HG03064 (cell line): ENCODE results near the gene SLC25A25.
A peak's percentile ranks its signal among the peaks of the same experiment; 100 is the strongest.
"Not testable (repeated sequence)": the region's sequence is repeated elsewhere in the genome, so short reads cannot be mapped to it uniquely, and the experiment has no call there.

Experiments used
- ATAC-seq: cut with Tn5 transposase; IDR thresholded peaks from one replicate; pipeline ENCODE4 v1.9.1; 2021; ENCODE audit warnings: low read depth; ENCODE audit not compliant: unreplicated experiment

Gene SLC25A25

DNA sequence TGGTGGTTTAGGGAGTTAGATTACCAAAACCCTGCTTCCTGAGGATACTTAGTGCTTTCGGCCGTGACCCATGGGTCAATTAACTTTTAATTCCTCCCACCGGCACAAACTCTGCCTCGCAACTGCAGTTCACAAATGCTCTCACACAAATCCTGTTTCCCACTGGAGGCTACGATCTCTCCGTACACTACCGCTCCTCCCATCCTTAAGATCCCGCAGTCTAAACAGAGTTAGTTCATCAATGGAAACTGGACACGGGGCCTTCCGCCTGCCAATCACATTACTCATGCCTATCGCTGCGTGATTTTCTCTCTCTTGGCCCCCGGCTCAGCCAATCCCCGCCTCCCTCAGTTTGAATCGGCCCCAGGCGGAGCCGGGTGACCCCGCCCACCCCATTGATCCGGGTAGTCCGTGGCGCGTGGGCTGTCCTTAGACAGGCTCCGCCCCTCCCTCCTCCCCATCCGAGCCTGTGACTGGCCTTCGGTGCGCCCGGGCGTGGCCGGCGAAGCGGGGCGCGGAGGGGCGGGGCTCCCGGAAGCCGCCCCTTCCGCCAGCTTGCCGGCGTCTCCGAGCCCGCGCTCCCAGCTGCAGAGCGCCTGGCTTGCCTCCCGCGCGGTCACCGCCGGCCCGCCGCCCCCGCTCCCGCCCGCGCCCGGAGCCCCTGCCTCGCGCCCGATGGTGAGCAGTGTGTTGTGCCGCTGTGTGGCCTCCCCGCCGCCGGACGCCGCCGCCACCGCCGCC lies at the start of gene SLC25A25:
Gene SLC25A25, plus strand, starts transcription at position 588 of the 741 bp plus-strand sequence. Its CDS starts 88 bp downstream, at position 676.
- peak; percentile 52 for ATAC-seq

DNA sequence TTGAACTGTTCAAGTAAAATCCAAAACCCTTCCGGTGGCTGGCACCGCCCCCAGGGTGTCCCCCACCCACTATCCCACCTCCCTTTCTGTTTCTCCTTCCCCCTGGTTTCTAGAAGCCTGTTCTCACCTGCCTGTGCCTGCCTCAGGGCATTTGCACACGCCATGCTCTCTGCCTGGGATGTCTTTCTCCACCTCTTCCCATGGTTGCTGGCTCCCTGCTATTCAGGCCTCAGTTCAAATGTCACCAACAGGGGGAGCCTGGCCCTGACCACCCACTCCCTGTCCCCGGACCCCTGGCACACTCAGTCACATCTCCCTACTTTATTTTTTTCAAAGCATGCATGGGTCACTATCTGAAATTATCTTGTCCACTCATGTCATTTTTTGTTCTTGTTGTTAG lies 47.3 kb upstream of the SLC25A25 start:
- no peak for ATAC-seq

- ATAC-seq = no peak
Observed at GRCh38 chr9:128021098-128021497, 46.9 kb upstream of the SLC25A25 start.

DNA sequence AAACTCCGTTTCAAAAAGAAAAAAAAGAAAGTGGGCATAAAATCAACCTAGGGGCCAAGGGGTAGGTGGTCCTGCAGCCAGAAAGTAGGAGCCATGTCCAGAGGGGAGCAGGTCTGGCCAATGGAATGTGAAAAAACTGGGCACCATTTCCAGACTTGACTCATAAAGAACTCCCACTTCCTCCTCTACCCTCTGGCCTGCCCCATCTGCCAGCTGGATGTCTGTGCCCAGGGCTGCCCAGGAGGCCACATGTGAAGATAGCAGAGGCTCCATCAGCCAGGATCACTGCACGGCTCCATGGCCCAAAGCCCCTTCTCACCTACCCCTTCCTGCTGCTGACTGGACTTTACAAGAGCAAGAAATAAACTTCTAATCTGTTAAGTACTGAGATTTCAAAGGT lies 45.1 kb upstream of the SLC25A25 start:
- ATAC-seq = no peak

DNA sequence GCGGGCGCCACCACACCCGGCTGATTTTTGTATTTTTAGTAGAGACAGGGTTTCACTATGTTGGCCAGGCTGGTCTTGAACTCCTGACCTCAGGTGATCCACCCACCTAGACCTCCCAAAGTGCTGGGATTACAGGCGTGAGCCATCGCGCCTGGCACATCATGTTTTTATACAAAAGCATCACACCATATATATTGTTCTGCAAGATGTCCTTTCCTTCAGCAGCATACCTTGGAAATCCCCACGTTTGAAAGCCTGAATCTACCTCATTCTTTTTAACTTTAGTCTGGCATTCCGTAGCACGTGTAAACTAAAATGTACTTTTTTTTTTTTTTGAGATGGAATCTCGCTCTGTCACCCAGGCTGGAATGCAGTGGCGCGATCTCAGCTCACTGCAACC lies 44.4 kb upstream of the SLC25A25 start:
- ATAC-seq = not testable (repeated sequence)

DNA sequence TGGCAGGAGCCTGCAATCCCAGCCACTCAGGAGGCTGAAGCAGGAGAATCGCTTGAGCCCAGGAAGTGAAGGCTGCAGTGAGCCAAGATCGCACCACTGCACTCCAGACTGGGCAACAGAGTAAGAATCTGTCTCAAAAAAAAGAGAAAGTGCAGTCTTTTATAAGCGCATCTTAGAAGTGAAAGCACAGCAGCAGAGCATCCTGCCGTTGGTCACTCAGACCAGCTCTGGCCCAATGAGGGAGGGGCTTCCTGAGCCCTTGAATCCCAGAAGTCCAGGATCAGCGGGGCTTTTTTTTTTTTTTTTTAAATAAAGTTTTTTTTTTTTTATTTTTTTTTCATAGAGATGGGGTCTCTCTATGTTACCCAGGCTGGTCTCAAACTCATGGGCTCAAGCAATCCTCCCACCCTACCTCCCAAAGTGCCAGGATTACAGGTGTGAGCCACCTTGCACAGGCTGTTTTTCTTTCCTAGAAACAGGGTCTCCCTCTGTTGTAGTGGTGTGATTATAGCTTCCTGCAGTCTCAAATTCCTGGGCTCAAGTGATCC lies 43.2 kb upstream of the SLC25A25 start:
- ATAC-seq = no peak

DNA sequence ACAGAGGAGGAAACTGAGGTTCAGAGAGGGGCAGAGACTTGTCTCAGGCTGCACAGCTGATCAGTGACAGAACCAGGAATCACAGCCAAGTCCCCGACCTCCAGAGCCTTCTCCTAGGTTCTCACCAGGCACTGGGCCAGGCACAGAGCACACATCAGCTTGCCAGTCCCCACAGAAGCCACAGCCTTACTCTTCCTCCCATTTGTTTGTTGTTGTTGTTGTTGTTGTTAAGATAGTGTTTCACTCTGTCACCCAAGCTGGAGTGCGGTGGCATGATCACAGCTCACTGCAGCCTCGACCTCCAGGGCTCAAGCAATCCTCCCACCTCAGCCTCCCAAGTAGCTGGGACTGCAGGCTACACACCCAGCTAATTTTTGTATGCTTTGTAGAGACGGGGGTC lies 42.3 kb upstream of the SLC25A25 start:
- no peak for ATAC-seq

GRCh38 chr9:128026255-128026772 lies 41.7 kb upstream of the SLC25A25 start:
- no peak for ATAC-seq

- no peak for ATAC-seq
Observed at GRCh38 chr9:128026773-128027541, 41.1 kb upstream of the SLC25A25 start.

- ATAC-seq = no peak
Observed at GRCh38 chr9:128027705-128028104, 40.3 kb upstream of the SLC25A25 start.

DNA sequence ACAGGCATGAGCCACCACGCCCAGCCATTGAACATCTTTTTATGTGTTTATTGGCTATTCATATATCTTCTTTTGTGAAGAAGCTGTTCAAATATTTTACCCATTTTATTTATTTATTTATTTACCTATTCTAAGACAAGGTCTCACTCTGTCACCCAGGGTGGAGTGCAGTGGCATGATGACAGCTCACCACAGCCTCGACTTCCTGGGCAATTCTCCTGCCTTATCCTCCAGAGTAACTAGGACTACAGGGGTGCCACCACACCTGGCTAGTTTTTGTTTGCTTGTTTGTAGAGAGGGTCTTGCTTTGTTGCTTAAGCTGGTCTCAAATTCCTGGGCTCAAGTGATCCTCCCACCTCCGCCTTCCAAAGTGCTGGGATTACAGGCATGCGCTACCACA lies 34.4 kb upstream of the SLC25A25 start:
- no peak for ATAC-seq

DNA sequence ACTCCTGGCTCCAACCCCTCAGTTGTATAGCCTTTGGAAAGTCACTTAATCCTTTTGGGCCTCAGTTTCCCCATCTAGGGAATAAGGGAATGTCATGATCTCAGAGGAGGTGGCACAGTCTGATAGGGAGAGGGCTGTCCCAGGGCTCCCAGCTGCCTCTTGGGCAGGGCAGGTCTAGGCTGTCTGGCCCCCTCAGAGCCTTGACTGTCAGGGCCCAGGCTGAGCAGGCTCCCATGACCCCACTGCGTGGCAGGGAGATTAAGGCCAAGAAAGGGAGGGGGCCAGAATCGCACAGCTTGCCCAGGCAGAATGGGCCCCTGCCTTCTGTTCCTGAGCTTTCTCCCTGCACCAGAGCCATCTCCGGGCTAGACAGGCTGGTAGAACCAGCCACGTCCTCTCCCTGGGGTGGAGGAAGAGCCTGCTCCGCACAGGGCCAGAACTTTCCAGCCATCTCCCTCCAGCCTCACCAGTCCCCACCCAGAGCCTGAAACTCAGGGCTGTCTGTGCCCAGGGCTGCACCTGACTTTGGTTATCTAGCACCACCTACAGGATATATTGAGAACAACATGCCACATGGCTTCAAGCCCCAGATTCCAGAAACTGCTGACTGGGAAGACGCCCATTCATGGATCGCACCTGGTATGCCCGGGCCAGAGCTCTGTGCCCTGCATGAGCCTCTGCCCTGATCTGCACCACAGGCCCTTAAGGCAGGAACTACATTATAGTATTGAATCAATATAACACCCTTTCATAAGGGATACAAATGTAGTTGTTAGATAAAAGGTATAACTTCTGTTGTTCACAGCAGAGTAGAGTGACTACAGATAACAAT lies 33.0 kb upstream of the SLC25A25 start:
- no peak for ATAC-seq

DNA sequence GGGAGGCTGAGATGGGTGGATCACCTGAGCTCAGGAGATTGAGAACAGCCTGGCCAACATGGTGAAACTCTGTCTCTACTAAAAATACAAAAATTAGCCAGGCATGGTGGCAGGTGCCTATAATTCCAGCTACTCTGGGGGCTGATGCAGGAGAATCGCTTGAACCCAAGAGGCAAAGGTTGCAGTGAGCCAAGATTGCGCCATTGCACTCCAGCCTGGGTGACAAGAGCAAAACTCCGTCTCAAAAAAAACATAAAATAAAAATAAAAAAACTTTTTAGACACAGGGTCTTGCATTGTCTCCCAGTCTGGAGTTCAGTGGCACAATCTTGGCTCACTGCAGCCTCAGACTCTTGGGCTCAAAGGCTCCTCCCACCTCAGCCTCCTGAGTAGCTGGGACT lies 31.5 kb upstream of the SLC25A25 start:
- not testable (repeated sequence) for ATAC-seq

GRCh38 chr9:128040783-128041182 lies 27.2 kb upstream of the SLC25A25 start:
- ATAC-seq = not testable (repeated sequence)

GRCh38 chr9:128042043-128042442 lies 26.0 kb upstream of the SLC25A25 start:
- no peak for ATAC-seq

GRCh38 chr9:128043467-128043868 lies 24.6 kb upstream of the SLC25A25 start:
- no peak for ATAC-seq

- not testable (repeated sequence) for ATAC-seq
Observed at GRCh38 chr9:128045409-128045808, 22.6 kb upstream of the SLC25A25 start.

GRCh38 chr9:128045831-128046230 lies 22.2 kb upstream of the SLC25A25 start:
- ATAC-seq = no peak

DNA sequence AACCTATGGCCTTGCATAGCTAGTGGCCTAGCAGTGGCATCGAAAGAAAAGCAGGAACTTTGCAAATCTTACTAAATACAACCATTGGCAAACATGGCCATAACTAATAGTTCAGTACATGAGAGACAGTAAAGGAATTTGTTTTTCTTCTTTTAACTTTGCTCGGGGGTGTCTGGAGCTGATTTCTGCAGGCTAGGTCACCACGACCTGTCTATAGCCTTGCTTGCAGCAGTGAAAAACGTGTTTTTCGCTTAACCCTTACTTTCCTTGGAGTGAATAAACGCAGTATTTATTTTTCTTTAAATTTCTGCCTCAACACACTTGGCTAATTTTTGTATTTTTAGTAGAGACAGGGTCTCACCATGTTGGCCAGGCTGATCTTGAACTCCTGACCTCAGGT lies 20.8 kb upstream of the SLC25A25 start:
- no peak for ATAC-seq

GRCh38 chr9:128048663-128049062 lies 19.4 kb upstream of the SLC25A25 start:
- ATAC-seq = no peak

GRCh38 chr9:128049843-128050242 lies 18.2 kb upstream of the SLC25A25 start:
- no peak for ATAC-seq
